OCI-LY1 (cell line): ENCODE data around the gene PCNX1.

ENCODE experiments used
- CTCF ChIP-seq: fragments of 200-600 bp; sonication (generic), shearing (Covaris generic); IDR thresholded peaks from 2 replicates; pipeline ENCODE4 v1.5.1; 2017; ENCODE audit warnings: mild to moderate bottlenecking, antibody characterized with exemption, low read length, moderate library complexity, mixed read lengths
- EZH2 ChIP-seq: fragments of 200-600 bp; sonication (generic), shearing (Covaris generic); IDR thresholded peaks from 2 replicates; pipeline ENCODE4 v1.8.0; 2017; ENCODE audit warnings: borderline replicate concordance, mixed run types, mild to moderate bottlenecking, antibody characterized with exemption, low read length, moderate library complexity, mixed read lengths

- TF ChIP-seq CTCF = no peak
- no peak for TF ChIP-seq EZH2
Measured at GRCh38 chr14:70995211-70995610, 88.0 kb downstream of the PCNX1 start.
